CD14-positive monocyte (primary cell): ENCODE data around the gene SLC7A10. TPM values are rescaled to one million over a fixed set of nuclear protein-coding genes. Genes with fewer than 3 reads are reported as not detected.

ENCODE experiments used
- DNase-seq, 3 donors: peaks; one replicate each; pipeline ENCODE4 v3.0.0-alpha.2; 2011 to 2022
- H2AFZ ChIP-seq: 2 replicates; pipeline ENCODE4 v1.6.0; 2012; ENCODE audit warnings: mild to moderate bottlenecking, low read depth, low read length, inconsistent platforms; ENCODE audit not compliant: insufficient read depth, poor library complexity, severe bottlenecking
- H3K27ac ChIP-seq, 2 donors: 1 replicate in 1 of 2; 2 replicates in 1 of 2; pipeline ENCODE4 v1.5.1; 2012 to 2013; ENCODE audit warnings: low read length in 2 of 2, control low read depth in 1 of 2, inconsistent platforms in 1 of 2, low read depth in 1 of 2, mild to moderate bottlenecking in 1 of 2
- H3K27me3 ChIP-seq, 2 donors: one replicate each; pipeline versions ENCODE4 v1.6.0 to v1.6.1; 2011 to 2013; ENCODE audit warnings: low read length in 2 of 2; ENCODE audit not compliant: control insufficient read depth in 2 of 2, insufficient read depth in 2 of 2
- H3K36me3 ChIP-seq, 2 donors: replicated peaks in 1 of 2; 1 replicate in 1 of 2; 2 replicates in 1 of 2; pipeline versions ENCODE4 v1.5.1 to v1.6.1; 2012 to 2013; ENCODE audit warnings: low read length in 2 of 2, control low read depth in 1 of 2, inconsistent platforms in 1 of 2, mild to moderate bottlenecking in 1 of 2; ENCODE audit not compliant: insufficient read depth in 2 of 2, control insufficient read depth in 1 of 2
- H3K4me1 ChIP-seq, 2 donors: 1 replicate in 1 of 2; 2 replicates in 1 of 2; pipeline versions ENCODE4 v1.5.1 to v1.6.1; 2012 to 2013; ENCODE audit warnings: low read length in 2 of 2, control low read depth in 1 of 2, inconsistent platforms in 1 of 2, mild to moderate bottlenecking in 1 of 2, moderate library complexity in 1 of 2; ENCODE audit not compliant: insufficient read depth in 2 of 2, control insufficient read depth in 1 of 2
- H3K4me2 ChIP-seq: replicated peaks from 2 replicates; pipeline ENCODE3; 2012; ENCODE audit warnings: low read length, moderate library complexity, mild to moderate bottlenecking; ENCODE audit not compliant: poor library complexity, severe bottlenecking; ENCODE audit errors: extremely low read depth
- H3K4me3 ChIP-seq, 3 experiments: fragments of 200-600 bp in 1 of 3; sonication (generic) in 1 of 3; replicated peaks in 1 of 3; 1 replicate in 2 of 3; 2 replicates in 1 of 3; pipeline ENCODE4 v1.5.1; 2011 to 2013; ENCODE audit warnings: low read length in 3 of 3, mild to moderate bottlenecking in 3 of 3, control low read depth in 2 of 3, low read depth in 2 of 3, inconsistent platforms in 1 of 3, moderate library complexity in 1 of 3
- H3K79me2 ChIP-seq: 2 replicates; pipeline ENCODE4 v1.6.0; 2012; ENCODE audit warnings: mild to moderate bottlenecking, control low read depth, inconsistent platforms, low read length, moderate library complexity; ENCODE audit not compliant: insufficient read depth
- H3K9ac ChIP-seq: 2 replicates; pipeline ENCODE4 v1.6.0; 2017; ENCODE audit warnings: low read length, mild to moderate bottlenecking; ENCODE audit not compliant: insufficient read depth, poor library complexity, severe bottlenecking
- H3K9me3 ChIP-seq, 2 donors: replicated peaks in 1 of 2; 1 replicate in 1 of 2; 2 replicates in 1 of 2; pipeline versions ENCODE4 v1.5.1 to v1.6.1; 2012 to 2013; ENCODE audit warnings: low read length in 2 of 2, control low read depth in 1 of 2; ENCODE audit not compliant: control insufficient read depth in 1 of 2, insufficient read depth in 1 of 2
- H4K20me1 ChIP-seq: 2 replicates; pipeline ENCODE4 v1.6.0; 2012; ENCODE audit warnings: mild to moderate bottlenecking, low read length, control low read depth, moderate library complexity; ENCODE audit not compliant: insufficient read depth
- H3K27ac Mint-ChIP-seq, 7 donors: one replicate each; pipeline ENCODE4 v1.8.0; 2020; ENCODE audit warnings: mild to moderate bottlenecking in 7 of 7, mixed read lengths in 7 of 7, moderate library complexity in 6 of 7, inconsistent platforms in 2 of 7
- H3K27me3 Mint-ChIP-seq, 3 donors: one replicate each; pipeline ENCODE4 v1.8.0; 2021 to 2022; ENCODE audit warnings: low read depth in 3 of 3, mild to moderate bottlenecking in 3 of 3, mixed read lengths in 3 of 3, moderate library complexity in 3 of 3, inconsistent platforms in 1 of 3
- H3K36me3 Mint-ChIP-seq, 2 donors: one replicate each; pipeline ENCODE4 v1.8.0; 2020; ENCODE audit warnings: mixed read lengths in 2 of 2, inconsistent platforms in 1 of 2, mild to moderate bottlenecking in 1 of 2
- H3K4me1 Mint-ChIP-seq: one replicate; pipeline ENCODE4 v1.8.0; 2020; ENCODE audit warnings: mild to moderate bottlenecking, mixed read lengths
- H3K4me3 Mint-ChIP-seq, 2 donors: one replicate each; pipeline ENCODE4 v1.8.0; 2020; ENCODE audit warnings: mild to moderate bottlenecking in 2 of 2, mixed read lengths in 2 of 2, moderate library complexity in 1 of 2
- H3K9me3 Mint-ChIP-seq, 7 donors: one replicate each; pipeline ENCODE4 v1.8.0; 2020 to 2022; ENCODE audit warnings: mixed read lengths in 7 of 7, mild to moderate bottlenecking in 6 of 7, moderate library complexity in 6 of 7, inconsistent platforms in 2 of 7
- WGBS: methylation state at CpG from one replicate; pipeline ENCODE4 v1.1.5; 2013; ENCODE audit warnings: missing lambda C conversion rate; ENCODE audit not compliant: insufficient coverage; 5-methylcytosine and 5-hydroxymethylcytosine counted together
- intact Hi-C, 2 donors: fragments of 100-400 bp; cut with micrococcal nuclease; formaldehyde crosslinking; loops; one replicate each; pipeline versions ENCODE4 v1.15.0 to v1.15.1; 2023
- polyA plus RNA-seq, 3 donors: library from polyadenylated mRNA; depleted of rRNA in 1 of 3; unstranded in 2 of 3; stranded (reverse) in 1 of 3; fragments of 300-500 nt in 2 of 3; fragments of >200 nt in 1 of 3; fragmentation: Illumina TruSeq in 2 of 3; gene quantifications; 1 replicate in 2 of 3; 2 replicates in 1 of 3; pipeline ENCODE4 v1.2.3, GENCODE V29; 2012 to 2021
- TF ChIP-seq, protein P1 (sequence below): fragments of 200-600 bp; IDR thresholded peaks from one replicate; pipeline ENCODE4 v1.8.0; 2022; ENCODE audit warnings: antibody characterized with exemption, mild to moderate bottlenecking

Gene SLC7A10
- polyA plus RNA-seq, 3 donors = 0.52 TPM; not detected in 2

GRCh38 chr19:33247441-33247819 lies 21.8 kb upstream of the SLC7A10 start:
- H3K4me1 Mint-ChIP-seq = peaks cover 27% of the 10 kb centered on the region
- Histone ChIP-seq H3K4me1 (peaks cover 27 to 39% of the 10 kb centered on the region in 2 donors), H3K27ac (no peak overlapping the region), H4K20me1 (no peaks in the 10 kb centered on the region), H3K9me3 (peaks cover 9 to 14% of the 10 kb centered on the region in 2 donors), H3K4me3 (no peak overlapping the region), H3K27me3 (no peaks in the 10 kb centered on the region), H3K4me2 (no peak overlapping the region), H3K36me3 (no peaks in the 10 kb centered on the region), H2AFZ (no peak overlapping the region), H3K79me2 (no peaks in the 10 kb centered on the region), H3K9ac (no peak overlapping the region)
- TF ChIP-seq, protein P1, sequence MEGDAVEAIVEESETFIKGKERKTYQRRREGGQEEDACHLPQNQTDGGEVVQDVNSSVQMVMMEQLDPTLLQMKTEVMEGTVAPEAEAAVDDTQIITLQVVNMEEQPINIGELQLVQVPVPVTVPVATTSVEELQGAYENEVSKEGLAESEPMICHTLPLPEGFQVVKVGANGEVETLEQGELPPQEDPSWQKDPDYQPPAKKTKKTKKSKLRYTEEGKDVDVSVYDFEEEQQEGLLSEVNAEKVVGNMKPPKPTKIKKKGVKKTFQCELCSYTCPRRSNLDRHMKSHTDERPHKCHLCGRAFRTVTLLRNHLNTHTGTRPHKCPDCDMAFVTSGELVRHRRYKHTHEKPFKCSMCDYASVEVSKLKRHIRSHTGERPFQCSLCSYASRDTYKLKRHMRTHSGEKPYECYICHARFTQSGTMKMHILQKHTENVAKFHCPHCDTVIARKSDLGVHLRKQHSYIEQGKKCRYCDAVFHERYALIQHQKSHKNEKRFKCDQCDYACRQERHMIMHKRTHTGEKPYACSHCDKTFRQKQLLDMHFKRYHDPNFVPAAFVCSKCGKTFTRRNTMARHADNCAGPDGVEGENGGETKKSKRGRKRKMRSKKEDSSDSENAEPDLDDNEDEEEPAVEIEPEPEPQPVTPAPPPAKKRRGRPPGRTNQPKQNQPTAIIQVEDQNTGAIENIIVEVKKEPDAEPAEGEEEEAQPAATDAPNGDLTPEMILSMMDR = no peak
- no peak for DNase-seq
- peak overlapping the region in 1 of 7 donors; percentile 10 for H3K27ac Mint-ChIP-seq
- intact Hi-C loops = loop anchor here (5.0 kb wide), 3 partner anchors 55 to 125 kb away; partner anchors contain the start of genes CEBPA (in 1 of the 2) and CEBPG (in 1 of the 2)
- H3K9me3 Mint-ChIP-seq = peaks cover 0 to 12% (median 9%) of the 10 kb centered on the region in 7 donors
- H3K36me3 Mint-ChIP-seq = peaks cover 0 to 2% of the 10 kb centered on the region in 2 donors
- WGBS = no CpG with 5 or more reads among the region's 1 CpG
- H3K4me3 Mint-ChIP-seq = no peak overlapping the region
- H3K27me3 Mint-ChIP-seq = peaks cover 1 to 8% (median 2%) of the 10 kb centered on the region in 3 donors

DNA sequence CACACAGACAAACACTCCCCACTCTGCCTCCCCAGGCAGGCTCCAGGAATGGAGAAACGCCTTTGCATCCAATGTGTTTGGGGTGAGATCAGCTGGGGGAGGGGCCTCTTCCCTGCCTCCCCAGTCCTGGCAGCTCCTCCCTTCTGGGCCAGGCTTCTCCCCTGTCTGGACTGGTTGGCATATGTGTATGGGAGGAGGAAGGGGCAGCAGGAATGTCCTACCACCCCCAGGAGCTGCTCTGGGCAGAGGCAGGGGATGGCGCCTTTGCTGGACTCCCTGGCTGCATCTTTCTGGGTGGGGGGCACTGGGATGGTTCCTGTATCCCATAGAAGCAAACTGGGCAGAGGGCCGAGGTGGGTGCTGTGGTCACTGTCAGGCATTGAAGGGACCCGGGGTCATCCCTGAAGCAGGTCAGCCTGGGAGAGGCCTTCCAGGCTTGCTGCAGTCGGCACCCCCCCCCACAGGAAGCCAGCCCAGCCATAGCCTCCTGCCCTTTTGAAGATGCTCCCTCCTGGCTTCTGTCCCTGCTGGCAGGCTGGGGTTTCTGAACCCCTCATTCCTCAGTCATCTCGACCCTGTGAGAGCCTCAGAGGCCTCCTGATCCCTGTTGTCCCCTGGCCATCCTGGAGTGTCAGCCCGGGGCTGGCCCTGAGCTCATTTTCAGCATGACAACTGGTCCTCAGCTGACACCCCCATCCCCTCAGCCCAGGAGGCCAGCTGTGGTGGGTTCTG lies 21.2 kb upstream of the SLC7A10 start:
- Mint-ChIP-seq H3K27ac (peak overlapping the region in 1 of 7 donors; percentile 78), H3K27me3 (peaks cover 1 to 8% (median 2%) of the 10 kb centered on the region in 3 donors), H3K4me3 (no peak overlapping the region), H3K4me1 (peaks cover 26% of the 10 kb centered on the region), H3K36me3 (peaks cover 0 to 2% of the 10 kb centered on the region in 2 donors), H3K9me3 (peaks cover 0 to 12% (median 9%) of the 10 kb centered on the region in 7 donors)
- Histone ChIP-seq H3K4me2 (no peak overlapping the region), H2AFZ (no peak overlapping the region), H3K4me1 (peaks cover 26 to 37% of the 10 kb centered on the region in 2 donors), H3K9me3 (peaks cover 9 to 14% of the 10 kb centered on the region in 2 donors), H3K79me2 (no peaks in the 10 kb centered on the region), H3K27ac (no peak overlapping the region), H3K9ac (no peak overlapping the region), H3K36me3 (no peaks in the 10 kb centered on the region), H4K20me1 (no peaks in the 10 kb centered on the region), H3K27me3 (no peaks in the 10 kb centered on the region), H3K4me3 (no peak overlapping the region)
- no peak for DNase-seq
- intact Hi-C loops = loop anchor here (5.0 kb wide), 3 partner anchors 55 to 125 kb away; partner anchors contain the start of genes CEBPA (in 1 of the 2) and CEBPG (in 1 of the 2)
- TF ChIP-seq, protein P1 = no peak
- WGBS = 85% methylated on average over 6 of the region's 7 CpGs
